Bone marrow (tissue), 2 donors: ENCODE results near the gene CYFIP2.

Experiments
- DNase-seq, 2 donors: peaks; one replicate each; lab custom pipeline; 2025; lab: John Stamatoyannopoulos, UW

Gene CYFIP2

GRCh38 chr5:157358871-157359270 lies 92.9 kb downstream of the CYFIP2 start:
- no peak for DNase-seq

GRCh38 chr5:157359356-157360055 lies 93.6 kb downstream of the CYFIP2 start:
- DNase-seq = no peak

GRCh38 chr5:157362012-157362411 lies 96.1 kb downstream of the CYFIP2 start:
- no peak for DNase-seq

GRCh38 chr5:157362502-157362901 lies 96.6 kb downstream of the CYFIP2 start:
- no peak for DNase-seq

- DNase-seq = no peak
Observed at GRCh38 chr5:157362982-157363381, 97.1 kb downstream of the CYFIP2 start.

- DNase-seq = no peak
Observed at GRCh38 chr5:157365732-157366131, 99.8 kb downstream of the CYFIP2 start.

- DNase-seq = no peak
Observed at GRCh38 chr5:157366741-157367674, 101.1 kb downstream of the CYFIP2 start.

GRCh38 chr5:157369507-157369906 lies 103.6 kb downstream of the CYFIP2 start:
- no peak for DNase-seq

- DNase-seq = no peak
Observed at GRCh38 chr5:157370967-157371366, 105.0 kb downstream of the CYFIP2 start.

GRCh38 chr5:157371655-157372471 lies 105.9 kb downstream of the CYFIP2 start:
- no peak for DNase-seq

- DNase-seq = no peak
Observed at GRCh38 chr5:157372472-157372822, 106.5 kb downstream of the CYFIP2 start.

GRCh38 chr5:157378509-157378908 lies 112.6 kb downstream of the CYFIP2 start:
- no peak for DNase-seq

GRCh38 chr5:157379983-157380382 lies 114.1 kb downstream of the CYFIP2 start:
- no peak for DNase-seq

- DNase-seq = no peak
Observed at GRCh38 chr5:157381746-157382145, 115.8 kb downstream of the CYFIP2 start.

GRCh38 chr5:157382996-157383800 lies 117.3 kb downstream of the CYFIP2 start:
- DNase-seq = no peak

GRCh38 chr5:157384971-157385709 lies 119.2 kb downstream of the CYFIP2 start:
- DNase-seq = no peak

- no peak for DNase-seq
Observed at GRCh38 chr5:157387041-157387563, 121.2 kb downstream of the CYFIP2 start.

- no peak for DNase-seq
Observed at GRCh38 chr5:157387683-157388093, 121.8 kb downstream of the CYFIP2 start.

- DNase-seq = no peak
Observed at GRCh38 chr5:157388111-157388710, 122.3 kb downstream of the CYFIP2 start.

GRCh38 chr5:157389103-157389502 lies 123.2 kb downstream of the CYFIP2 start:
- DNase-seq = no peak
